ENCODE measurements around the gene LARGE1. TPM values are rescaled to one million over a fixed set of nuclear protein-coding genes. Genes with fewer than 3 reads are reported as not detected.

The LARGE1 gene
- total RNA-seq, 1 experiment from 2014 or later = 2.5 TPM

GRCh38 chr22:33922349-33922681 is 2.0 kb upstream of the LARGE1 start:
- in situ Hi-C loops (cut with HindIII; ENCODE audit: low pct_unique_long_range_greater_than_20kb, low sequenced_read_pairs) (no loop called here), intact Hi-C loops (cut with micrococcal nuclease; ENCODE audit: unreplicated experiment) (loop anchor here (5.0 kb wide), 1 partner anchor 1100 kb away; no protein-coding TSS in a partner anchor)
- H3K36me3 ChIP-seq (ENCODE audit: control insufficient read depth, insufficient read depth, low read length) = no peaks in the 10 kb centered on the region
- H3K4me3 ChIP-seq (ENCODE audit: low read depth in 2 of 2, low read length in 2 of 2) = peak overlapping the region; percentile 39 to 60
- no peak overlapping the region for H3K27ac ChIP-seq (ENCODE audit: low read length)
- peaks cover 7% of the 10 kb centered on the region for H3K4me1 ChIP-seq (ENCODE audit: control insufficient read depth, insufficient read depth, low read length)
- DNase-seq (ENCODE audit: low read depth, low spot score) = no peak
- H3K9me3 ChIP-seq (ENCODE audit: control insufficient read depth, insufficient read depth, low read depth, low read length) = no peaks in the 10 kb centered on the region
- TF ChIP-seq TCF7L2 (IDR thresholded peaks at IDR 0.05; ENCODE audit: low read depth, low read length) (no peak), REST (IDR thresholded peaks at IDR 0.05; ENCODE audit: insufficient read depth in 1 of 2, low read depth in 2 of 2, low read length in 1 of 2) (no peak), SIN3A (IDR thresholded peaks at IDR 0.05; ENCODE audit: borderline replicate concordance, insufficient read depth, low read depth, low read length) (no peak), POLR2AphosphoS5 (IDR thresholded peaks at IDR 0.05; ENCODE audit: low read depth, low read length) (no peak)
- TF ChIP-seq, protein P1, sequence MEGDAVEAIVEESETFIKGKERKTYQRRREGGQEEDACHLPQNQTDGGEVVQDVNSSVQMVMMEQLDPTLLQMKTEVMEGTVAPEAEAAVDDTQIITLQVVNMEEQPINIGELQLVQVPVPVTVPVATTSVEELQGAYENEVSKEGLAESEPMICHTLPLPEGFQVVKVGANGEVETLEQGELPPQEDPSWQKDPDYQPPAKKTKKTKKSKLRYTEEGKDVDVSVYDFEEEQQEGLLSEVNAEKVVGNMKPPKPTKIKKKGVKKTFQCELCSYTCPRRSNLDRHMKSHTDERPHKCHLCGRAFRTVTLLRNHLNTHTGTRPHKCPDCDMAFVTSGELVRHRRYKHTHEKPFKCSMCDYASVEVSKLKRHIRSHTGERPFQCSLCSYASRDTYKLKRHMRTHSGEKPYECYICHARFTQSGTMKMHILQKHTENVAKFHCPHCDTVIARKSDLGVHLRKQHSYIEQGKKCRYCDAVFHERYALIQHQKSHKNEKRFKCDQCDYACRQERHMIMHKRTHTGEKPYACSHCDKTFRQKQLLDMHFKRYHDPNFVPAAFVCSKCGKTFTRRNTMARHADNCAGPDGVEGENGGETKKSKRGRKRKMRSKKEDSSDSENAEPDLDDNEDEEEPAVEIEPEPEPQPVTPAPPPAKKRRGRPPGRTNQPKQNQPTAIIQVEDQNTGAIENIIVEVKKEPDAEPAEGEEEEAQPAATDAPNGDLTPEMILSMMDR (IDR thresholded peaks at IDR 0.05) = no peak
- ATAC-seq = no peak; the same call in 1 of the 2 replicates
- ChIA-PET CTCF (no interaction called here), POLR2A (interaction anchor here (0.5 to 0.6 kb wide), 2 partner anchors 1024 to 1231 kb away, joined by 7 to 13 read pairs; no protein-coding TSS in a partner anchor)
- peaks cover 14% of the 10 kb centered on the region for H3K27me3 ChIP-seq (ENCODE audit: control insufficient read depth, insufficient read depth, low read length)
- BruUV-seq (replicated peaks) = no TSS peak

DNA sequence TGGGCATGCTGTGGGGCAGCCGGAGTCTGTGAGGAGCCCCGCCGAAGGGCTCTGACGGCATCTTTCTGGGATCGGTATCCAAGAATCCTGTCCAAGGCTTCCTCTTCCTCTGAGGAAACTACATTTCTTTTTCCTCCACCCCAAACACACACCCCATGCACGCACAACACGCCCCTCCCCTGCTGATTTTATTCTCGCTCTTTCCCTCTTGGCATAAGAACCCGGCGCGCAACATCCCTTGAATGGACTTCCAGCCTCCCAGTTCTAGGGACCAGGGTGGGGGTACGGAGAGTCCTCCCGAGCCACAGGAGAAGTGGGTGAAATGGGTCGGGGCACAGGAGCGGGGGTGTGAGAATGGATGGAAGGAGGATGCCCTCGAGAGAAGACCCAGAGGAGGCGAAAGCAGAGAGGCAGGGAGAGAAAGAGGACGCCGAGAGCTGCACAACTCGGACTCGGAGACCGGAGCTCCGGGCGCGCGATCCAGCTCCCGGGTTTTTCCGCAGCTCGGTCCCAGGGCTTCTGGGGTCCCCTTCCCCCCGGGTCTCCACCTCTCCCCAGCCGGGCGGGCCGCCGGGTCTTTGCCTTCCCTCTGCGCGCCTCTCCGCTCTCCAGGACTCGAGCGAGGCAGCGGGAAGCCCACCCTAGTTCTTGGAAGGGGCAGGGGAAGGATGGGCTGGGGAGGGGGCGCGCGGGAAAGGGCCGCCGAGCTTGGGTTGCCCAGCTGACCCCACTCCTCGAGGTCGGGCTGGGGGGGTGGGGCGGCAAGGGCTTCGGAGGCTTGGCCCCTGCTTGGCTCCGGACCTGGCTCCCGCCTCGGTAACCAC is 1.5 kb upstream of the LARGE1 start:
- TF ChIP-seq, protein P1 (IDR thresholded peaks at IDR 0.05) = no peak
- TF ChIP-seq POLR2AphosphoS5 (IDR thresholded peaks at IDR 0.05; ENCODE audit: low read depth, low read length) (no peak), SIN3A (IDR thresholded peaks at IDR 0.05; ENCODE audit: borderline replicate concordance, insufficient read depth, low read depth, low read length) (no peak), TCF7L2 (IDR thresholded peaks at IDR 0.05; ENCODE audit: low read depth, low read length) (no peak), REST (IDR thresholded peaks at IDR 0.05; ENCODE audit: insufficient read depth in 1 of 2, low read depth in 2 of 2, low read length in 1 of 2) (no peak)
- H3K9me3 ChIP-seq (ENCODE audit: control insufficient read depth, insufficient read depth, low read depth, low read length) = no peaks in the 10 kb centered on the region
- ChIA-PET CTCF (no interaction called here), POLR2A (no interaction called here)
- H3K27ac ChIP-seq (ENCODE audit: low read length) = no peak overlapping the region
- no TSS peak for BruUV-seq (replicated peaks)
- intact Hi-C loops (cut with micrococcal nuclease; ENCODE audit: unreplicated experiment) (loop anchor here (5.0 kb wide), 1 partner anchor 1101 kb away; no protein-coding TSS in a partner anchor), in situ Hi-C loops (cut with HindIII; ENCODE audit: low pct_unique_long_range_greater_than_20kb, low sequenced_read_pairs) (no loop called here)
- DNase-seq (ENCODE audit: low read depth, low spot score) = no peak
- no peaks in the 10 kb centered on the region for H3K36me3 ChIP-seq (ENCODE audit: control insufficient read depth, insufficient read depth, low read length)
- peak overlapping the region; percentile 39 to 60 for H3K4me3 ChIP-seq (ENCODE audit: low read depth in 2 of 2, low read length in 2 of 2)
- no peak for ATAC-seq
- H3K27me3 ChIP-seq (ENCODE audit: control insufficient read depth, insufficient read depth, low read length) = peaks cover 14% of the 10 kb centered on the region
- peaks cover 7% of the 10 kb centered on the region for H3K4me1 ChIP-seq (ENCODE audit: control insufficient read depth, insufficient read depth, low read length)

Measured in Panc1 (cell line).